KMS-11 (cell line): Measurements from ENCODE around the gene ACVR1C.

Experiments
- H2AFZ ChIP-seq: fragments of 200-600 bp; sonication (generic); 2 replicates; pipeline ENCODE4 v1.6.1; 2016; ENCODE audit warnings: antibody characterized with exemption, mixed run types, low read depth
- H3K27ac ChIP-seq: fragments of 200-600 bp; sonication (generic); 2 replicates; pipeline ENCODE4 v1.6.1; 2016; ENCODE audit warnings: mild to moderate bottlenecking, mixed run types
- H3K27me3 ChIP-seq: fragments of 200-600 bp; sonication (generic); 2 replicates; pipeline ENCODE4 v1.6.1; 2017; ENCODE audit warnings: mild to moderate bottlenecking, low read depth, mixed run types, moderate library complexity; ENCODE audit not compliant: insufficient read depth
- H3K36me3 ChIP-seq: fragments of 200-600 bp; sonication (generic); 2 replicates; pipeline ENCODE4 v1.6.1; 2017; ENCODE audit warnings: mild to moderate bottlenecking, mixed run types; ENCODE audit not compliant: insufficient read depth
- H3K4me1 ChIP-seq: fragments of 200-600 bp; sonication (generic); 2 replicates; pipeline ENCODE4 v1.6.1; 2016; ENCODE audit warnings: mild to moderate bottlenecking, low read depth, mixed run types; ENCODE audit not compliant: poor library complexity, severe bottlenecking
- H3K4me2 ChIP-seq: fragments of 200-600 bp; sonication (generic); 2 replicates; pipeline ENCODE4 v1.7.0; 2016; ENCODE audit warnings: mild to moderate bottlenecking, mixed run types
- H3K4me3 ChIP-seq: fragments of 200-600 bp; sonication (generic); IDR thresholded peaks from 2 replicates; pipeline ENCODE4 v1.6.1; 2017; ENCODE audit warnings: low read depth, low read length, mixed read lengths; ENCODE audit not compliant: insufficient read depth
- H3K79me2 ChIP-seq: fragments of 200-600 bp; sonication (generic); 2 replicates; pipeline ENCODE4 v1.6.1; 2016; ENCODE audit warnings: low read depth, mixed run types; ENCODE audit not compliant: insufficient read depth
- H3K9ac ChIP-seq: fragments of 200-600 bp; sonication (generic); 2 replicates; pipeline ENCODE4 v1.6.1; 2016; ENCODE audit warnings: mild to moderate bottlenecking, mixed run types
- H4K20me1 ChIP-seq: fragments of 200-600 bp; sonication (generic); 2 replicates; pipeline ENCODE4 v1.6.1; 2016; ENCODE audit warnings: mild to moderate bottlenecking, mixed run types; ENCODE audit not compliant: insufficient read depth
- CTCF ChIP-seq: fragments of 200-600 bp; sonication (generic); conservative IDR thresholded peaks from 2 replicates; pipeline ENCODE4 v1.6.1; 2017; ENCODE audit warnings: low read depth, mild to moderate bottlenecking, antibody characterized with exemption, low read length, moderate library complexity, mixed read lengths

Gene ACVR1C

GRCh38 chr2:157596992-157597681 lies 31.5 kb downstream of the ACVR1C start:
- H3K4me2 ChIP-seq, result no peak overlapping the region

GRCh38 chr2:157593411-157593810 lies 35.3 kb downstream of the ACVR1C start:
- Histone ChIP-seq H3K27me3 (no peaks in the 10 kb centered on the region), H3K9ac (no peak overlapping the region), H3K4me3 (no peak overlapping the region), H3K4me2 (no peak overlapping the region), H2AFZ (no peak overlapping the region), H3K27ac (no peak overlapping the region), H3K4me1 (no peaks in the 10 kb centered on the region), H4K20me1 (no peaks in the 10 kb centered on the region), H3K36me3 (no peaks in the 10 kb centered on the region), H3K79me2 (no peaks in the 10 kb centered on the region)
- TF ChIP-seq CTCF, result no peak

More at GRCh38 chr2:157596992-157597681, 31.5 kb downstream of the ACVR1C start:
- Histone ChIP-seq H4K20me1 (no peaks in the 10 kb centered on the region), H3K4me1 (no peaks in the 10 kb centered on the region), H3K27ac (no peak overlapping the region), H3K27me3 (no peaks in the 10 kb centered on the region), H3K79me2 (no peaks in the 10 kb centered on the region), H2AFZ (no peak overlapping the region), H3K4me3 (no peak overlapping the region), H3K9ac (no peak overlapping the region), H3K36me3 (no peaks in the 10 kb centered on the region)
- no peak for TF ChIP-seq CTCF

- no peaks in the 10 kb centered on the region for H4K20me1 ChIP-seq
- H3K9ac ChIP-seq, result no peak overlapping the region
- no peak overlapping the region for H2AFZ ChIP-seq
- TF ChIP-seq CTCF, result 0 out of 2 replicates have a peak, but pooled peaks have one; percentile 24
- no peak overlapping the region for H3K4me3 ChIP-seq
- no peak overlapping the region for H3K27ac ChIP-seq
- no peaks in the 10 kb centered on the region for H3K4me1 ChIP-seq
- no peak overlapping the region for H3K4me2 ChIP-seq
- no peaks in the 10 kb centered on the region for H3K79me2 ChIP-seq
- no peaks in the 10 kb centered on the region for H3K36me3 ChIP-seq
- no peaks in the 10 kb centered on the region for H3K27me3 ChIP-seq
Measured at GRCh38 chr2:157592948-157593347, 35.7 kb downstream of the ACVR1C start.

GRCh38 chr2:157592374-157592773 lies 36.3 kb downstream of the ACVR1C start:
- Histone ChIP-seq H3K4me2 (no peak overlapping the region), H3K4me3 (no peak overlapping the region), H3K36me3 (no peaks in the 10 kb centered on the region), H2AFZ (no peak overlapping the region), H3K4me1 (no peaks in the 10 kb centered on the region), H3K27me3 (no peaks in the 10 kb centered on the region), H3K27ac (no peak overlapping the region), H3K79me2 (no peaks in the 10 kb centered on the region), H4K20me1 (no peaks in the 10 kb centered on the region), H3K9ac (no peak overlapping the region)
- no peak for TF ChIP-seq CTCF
